ENCODE data around the gene SLPI.

The SLPI gene

GRCh38 chr20:45211569-45212474, 42.5 kb downstream of the SLPI start:
- no peak for DNase-seq

GRCh38 chr20:45209924-45210323, 44.4 kb downstream of the SLPI start:
- DNase-seq = no peak

GRCh38 chr20:45206725-45207124, 47.6 kb downstream of the SLPI start, which contains the start of gene SEMG1:
Gene SEMG1 (plus strand): TSS chr20:45207033. CDS start chr20:45207054, 21 bp downstream.
- DNase-seq = no peak
